ENCODE measurements around the gene DMBT1.

The DMBT1 gene

GRCh38 chr10:122658356-122659049, 97.9 kb downstream of the DMBT1 start:
- H3K4me2 ChIP-seq (ENCODE audit: low read length): no peak overlapping the region
- H2AFZ ChIP-seq: no peak overlapping the region
- H3K4me1 ChIP-seq: no peaks in the 10 kb centered on the region
- no peak overlapping the region for H3K27ac ChIP-seq
- no peaks in the 10 kb centered on the region for H3K79me2 ChIP-seq
- no peaks in the 10 kb centered on the region for H3K9me3 ChIP-seq (ENCODE audit: control insufficient read depth, low read length)
- H3K27me3 ChIP-seq (ENCODE audit: control insufficient read depth, insufficient read depth, low read length): no peaks in the 10 kb centered on the region
- TF ChIP-seq CTCF (IDR thresholded peaks at IDR 0.05): no peak
- no peak overlapping the region for H3K4me3 ChIP-seq (ENCODE audit: low read depth, low read length)
- no peak overlapping the region for H3K9ac ChIP-seq
- no peaks in the 10 kb centered on the region for H3K36me3 ChIP-seq (ENCODE audit: control insufficient read depth, insufficient read depth, low read length)

GRCh38 chr10:122659126-122659525, 98.6 kb downstream of the DMBT1 start:
- no peak for TF ChIP-seq CTCF (IDR thresholded peaks at IDR 0.05)
- no peaks in the 10 kb centered on the region for H3K79me2 ChIP-seq
- no peak overlapping the region for H3K27ac ChIP-seq
- H3K9me3 ChIP-seq (ENCODE audit: control insufficient read depth, low read length): no peaks in the 10 kb centered on the region
- H3K4me2 ChIP-seq (ENCODE audit: low read length): no peak overlapping the region
- no peak overlapping the region for H3K4me3 ChIP-seq (ENCODE audit: low read depth, low read length)
- H3K27me3 ChIP-seq (ENCODE audit: control insufficient read depth, insufficient read depth, low read length): no peaks in the 10 kb centered on the region
- no peaks in the 10 kb centered on the region for H3K4me1 ChIP-seq
- no peak overlapping the region for H2AFZ ChIP-seq
- H3K36me3 ChIP-seq (ENCODE audit: control insufficient read depth, insufficient read depth, low read length): no peaks in the 10 kb centered on the region
- H3K9ac ChIP-seq: no peak overlapping the region

GRCh38 chr10:122659651-122660050, 99.1 kb downstream of the DMBT1 start:
- Histone ChIP-seq H3K79me2 (no peaks in the 10 kb centered on the region), H3K27me3 (ENCODE audit: control insufficient read depth, insufficient read depth, low read length) (no peaks in the 10 kb centered on the region), H3K9me3 (ENCODE audit: control insufficient read depth, low read length) (no peaks in the 10 kb centered on the region), H3K27ac (no peak overlapping the region), H3K4me2 (ENCODE audit: low read length) (no peak overlapping the region), H3K4me1 (no peaks in the 10 kb centered on the region), H3K36me3 (ENCODE audit: control insufficient read depth, insufficient read depth, low read length) (no peaks in the 10 kb centered on the region), H3K4me3 (ENCODE audit: low read depth, low read length) (no peak overlapping the region), H2AFZ (no peak overlapping the region), H3K9ac (no peak overlapping the region)
- TF ChIP-seq CTCF (IDR thresholded peaks at IDR 0.05): no peak

- no peak for TF ChIP-seq CTCF (IDR thresholded peaks at IDR 0.05)
- Histone ChIP-seq H3K9ac (no peak overlapping the region), H2AFZ (no peak overlapping the region), H3K27ac (no peak overlapping the region), H3K79me2 (no peaks in the 10 kb centered on the region), H3K9me3 (ENCODE audit: control insufficient read depth, low read length) (no peaks in the 10 kb centered on the region), H3K36me3 (ENCODE audit: control insufficient read depth, insufficient read depth, low read length) (no peaks in the 10 kb centered on the region), H3K4me3 (ENCODE audit: low read depth, low read length) (no peak overlapping the region), H3K4me2 (ENCODE audit: low read length) (no peak overlapping the region), H3K27me3 (ENCODE audit: control insufficient read depth, insufficient read depth, low read length) (no peaks in the 10 kb centered on the region), H3K4me1 (no peaks in the 10 kb centered on the region)
Measured at GRCh38 chr10:122660696-122661095, 100.1 kb downstream of the DMBT1 start.

- no peak overlapping the region for H3K4me2 ChIP-seq (ENCODE audit: low read length)
- no peaks in the 10 kb centered on the region for H3K9me3 ChIP-seq (ENCODE audit: control insufficient read depth, low read length)
- TF ChIP-seq CTCF (IDR thresholded peaks at IDR 0.05): no peak
- no peak overlapping the region for H3K27ac ChIP-seq
- no peak overlapping the region for H2AFZ ChIP-seq
- H3K36me3 ChIP-seq (ENCODE audit: control insufficient read depth, insufficient read depth, low read length): no peaks in the 10 kb centered on the region
- no peaks in the 10 kb centered on the region for H3K27me3 ChIP-seq (ENCODE audit: control insufficient read depth, insufficient read depth, low read length)
- no peak overlapping the region for H3K4me3 ChIP-seq (ENCODE audit: low read depth, low read length)
- no peak overlapping the region for H3K9ac ChIP-seq
- H3K79me2 ChIP-seq: no peaks in the 10 kb centered on the region
- no peaks in the 10 kb centered on the region for H3K4me1 ChIP-seq
Measured at GRCh38 chr10:122662231-122662630, 101.7 kb downstream of the DMBT1 start.
